Body of pancreas (tissue), 4 donors: ENCODE results near the gene COL5A1.

Experiments
- POLR2A ChIP-seq, 3 donors: fragments of 450-650 bp; IDR thresholded peaks; one replicate each; pipeline ENCODE4 v1.6.1; 2016; ENCODE audit warnings: antibody characterized with exemption in 3 of 3, mild to moderate bottlenecking in 2 of 3
- TF ChIP-seq, protein P1 (sequence below), 7 experiments: fragments of 450-650 bp in 4 of 7; fragments of 200-600 bp in 3 of 7; sonication (generic) in 3 of 7; IDR thresholded peaks; one replicate each; pipeline ENCODE4 v1.5.1; 2016 to 2019; ENCODE audit warnings: antibody characterized with exemption in 7 of 7

DNA sequence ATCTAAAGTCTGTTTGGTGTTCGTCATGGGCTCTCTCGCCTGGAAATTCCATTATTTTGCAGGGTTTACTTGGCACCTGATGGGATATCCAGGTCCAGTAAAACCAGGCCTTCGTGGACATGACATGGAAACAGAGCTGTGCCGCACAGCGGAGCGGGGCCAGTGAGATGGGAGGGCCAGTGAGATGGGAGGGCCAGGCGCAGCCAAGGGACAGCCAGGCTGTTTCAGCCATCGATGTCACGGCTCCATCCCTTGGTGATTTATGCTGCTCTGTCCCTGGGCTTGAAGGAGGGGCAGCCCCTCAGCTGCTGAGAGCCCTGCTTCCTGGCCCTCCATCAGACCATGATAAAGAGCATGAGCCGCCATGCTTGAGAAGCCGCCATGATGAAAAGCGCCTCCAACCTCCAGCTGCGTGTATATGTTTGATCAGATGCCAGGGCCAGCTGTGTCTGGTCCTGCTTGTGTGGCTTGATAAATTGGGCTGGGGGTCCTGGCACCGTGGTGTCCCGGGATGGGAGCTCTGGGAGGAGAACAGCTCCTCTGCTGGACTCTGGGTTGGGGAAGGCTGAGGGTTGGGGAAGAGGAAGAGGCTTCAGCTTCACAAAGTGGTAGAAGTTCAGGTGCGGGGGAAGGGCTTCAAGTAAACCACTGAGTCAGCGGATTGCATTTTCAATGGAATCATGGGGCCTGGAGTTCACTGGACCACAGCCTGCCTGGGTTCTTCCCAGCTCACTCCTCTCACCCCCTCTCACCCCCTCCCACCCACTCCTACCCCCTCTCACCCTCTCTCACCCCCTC, 6.1 kb upstream of the COL5A1 start:
- TF ChIP-seq, protein P1, sequence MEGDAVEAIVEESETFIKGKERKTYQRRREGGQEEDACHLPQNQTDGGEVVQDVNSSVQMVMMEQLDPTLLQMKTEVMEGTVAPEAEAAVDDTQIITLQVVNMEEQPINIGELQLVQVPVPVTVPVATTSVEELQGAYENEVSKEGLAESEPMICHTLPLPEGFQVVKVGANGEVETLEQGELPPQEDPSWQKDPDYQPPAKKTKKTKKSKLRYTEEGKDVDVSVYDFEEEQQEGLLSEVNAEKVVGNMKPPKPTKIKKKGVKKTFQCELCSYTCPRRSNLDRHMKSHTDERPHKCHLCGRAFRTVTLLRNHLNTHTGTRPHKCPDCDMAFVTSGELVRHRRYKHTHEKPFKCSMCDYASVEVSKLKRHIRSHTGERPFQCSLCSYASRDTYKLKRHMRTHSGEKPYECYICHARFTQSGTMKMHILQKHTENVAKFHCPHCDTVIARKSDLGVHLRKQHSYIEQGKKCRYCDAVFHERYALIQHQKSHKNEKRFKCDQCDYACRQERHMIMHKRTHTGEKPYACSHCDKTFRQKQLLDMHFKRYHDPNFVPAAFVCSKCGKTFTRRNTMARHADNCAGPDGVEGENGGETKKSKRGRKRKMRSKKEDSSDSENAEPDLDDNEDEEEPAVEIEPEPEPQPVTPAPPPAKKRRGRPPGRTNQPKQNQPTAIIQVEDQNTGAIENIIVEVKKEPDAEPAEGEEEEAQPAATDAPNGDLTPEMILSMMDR (IDR thresholded peaks at IDR 0.05), result no peak
- TF ChIP-seq POLR2A (IDR thresholded peaks at IDR 0.05), result no peak
